HepG2 (cell line): ENCODE measurements around the gene VPS11. TPM values are rescaled to one million over a fixed set of nuclear protein-coding genes. Genes with fewer than 3 reads are reported as not detected.

Experiments
- ASH2L ChIP-seq: fragments of 300-600, 200-600 bp; sonication (generic); IDR thresholded peaks from 2 replicates; pipeline ENCODE4 v1.7.0; 2017; ENCODE audit warnings: low read depth, mild to moderate bottlenecking, moderate library complexity, mixed read lengths, low read length; ENCODE audit not compliant: insufficient read length
- CEBPB ChIP-seq: IDR thresholded peaks from 2 replicates; pipeline ENCODE4 v1.6.1; 2011; ENCODE audit warnings: low read depth, low read length, improper control_type of control experiment, borderline replicate concordance
- CHD4 ChIP-seq: fragments of 200-600 bp; sonication (generic); IDR thresholded peaks from 2 replicates; pipeline ENCODE4 v1.7.0; 2017; ENCODE audit warnings: mild to moderate bottlenecking, low read length, borderline replicate concordance
- ELF3 ChIP-seq: IDR thresholded peaks from 2 replicates; pipeline ENCODE4 v1.6.1; 2016; ENCODE audit warnings: missing genetic modification reagents, missing compliant biosample characterization
- MEIS1 ChIP-seq: sonication (generic); formaldehyde crosslinking; IDR thresholded peaks from 2 replicates; pipeline ENCODE4 v1.9.0; 2021; ENCODE audit warnings: mild to moderate bottlenecking, missing genetic modification reagents, moderate library complexity, borderline replicate concordance
- MIER3 ChIP-seq: IDR thresholded peaks from 2 replicates; pipeline ENCODE4 v1.6.1; 2016; ENCODE audit warnings: missing compliant biosample characterization, borderline replicate concordance
- MXI1 ChIP-seq: IDR thresholded peaks from 3 replicates; pipeline ENCODE4 v1.6.1; 2012; ENCODE audit warnings: low read depth, low read length, inconsistent platforms, borderline replicate concordance
- NBN ChIP-seq: fragments of 450-650 bp; conservative IDR thresholded peaks from 2 replicates; pipeline ENCODE4 v1.6.1; 2017
- PCBP2 ChIP-seq: fragments of 200-400 bp; formaldehyde crosslinking; optimal IDR thresholded peaks from 2 replicates; pipeline ENCODE3; 2018; ENCODE audit warnings: low read length, low read depth; ENCODE audit not compliant: poor library complexity, severe bottlenecking
- PRPF4 ChIP-seq: fragments of 200-400 bp; formaldehyde crosslinking; IDR thresholded peaks from 2 replicates; pipeline ENCODE4 v1.6.1; 2016; ENCODE audit warnings: low read length, low read depth; ENCODE audit not compliant: poor library complexity, severe bottlenecking
- RBM22 ChIP-seq: fragments of 200-400 bp; formaldehyde crosslinking; optimal IDR thresholded peaks from 2 replicates; pipeline ENCODE3; 2017; ENCODE audit warnings: mild to moderate bottlenecking, low read length, moderate library complexity
- SIN3A ChIP-seq: IDR thresholded peaks from 2 replicates; pipeline ENCODE4 v1.6.1; 2011; ENCODE audit warnings: low read depth, mild to moderate bottlenecking, control low read depth, low read length, borderline replicate concordance
- TBL1XR1 ChIP-seq: fragments of 150-350 bp; IDR thresholded peaks from 2 replicates; pipeline ENCODE4 v1.6.1; 2014; ENCODE audit warnings: borderline replicate concordance, low read length; ENCODE audit not compliant: partially characterized antibody
- TBX2 ChIP-seq: sonication (generic); formaldehyde crosslinking; IDR thresholded peaks from 2 replicates; pipeline ENCODE4 v1.5.0; 2020; ENCODE audit warnings: missing genetic modification reagents, mild to moderate bottlenecking, borderline replicate concordance
- ZC3H13 ChIP-seq: sonication (generic); formaldehyde crosslinking; IDR thresholded peaks from 2 replicates; pipeline ENCODE4 v1.8.1; 2023; ENCODE audit warnings: mild to moderate bottlenecking, missing genetic modification reagents, moderate library complexity
- ZNF138 ChIP-seq: sonication (generic); formaldehyde crosslinking; IDR thresholded peaks from 2 replicates; pipeline ENCODE4 v1.5.0; 2020; ENCODE audit warnings: mild to moderate bottlenecking, low read depth, missing genetic modification reagents
- ZNF224 ChIP-seq: sonication (generic); formaldehyde crosslinking; IDR thresholded peaks from 2 replicates; pipeline ENCODE4 v1.5.0; 2020; ENCODE audit warnings: mild to moderate bottlenecking, missing genetic modification reagents
- ZNF234 ChIP-seq: sonication (generic); formaldehyde crosslinking; conservative IDR thresholded peaks from 2 replicates; pipeline ENCODE4 v1.5.1; 2020; ENCODE audit warnings: mild to moderate bottlenecking, missing genetic modification reagents
- ZNF260 ChIP-seq: sonication (generic); formaldehyde crosslinking; IDR thresholded peaks from 2 replicates; pipeline ENCODE4 v1.4.0; 2020; ENCODE audit warnings: missing genetic modification reagents, low read depth, mild to moderate bottlenecking, borderline replicate concordance
- ZNF282 ChIP-seq: fragments of 450-650 bp; IDR thresholded peaks from 2 replicates; pipeline ENCODE4 v1.6.1; 2018; ENCODE audit not compliant: partially characterized antibody
- ZNF468 ChIP-seq: sonication (generic); formaldehyde crosslinking; IDR thresholded peaks from 2 replicates; pipeline ENCODE4 v1.8.0; 2022; ENCODE audit warnings: mild to moderate bottlenecking, moderate library complexity, missing genetic modification reagents
- ZNF792 ChIP-seq: IDR thresholded peaks from 2 replicates; pipeline ENCODE4 v1.6.1; 2016
- ZZZ3 ChIP-seq: sonication (generic); formaldehyde crosslinking; IDR thresholded peaks from 2 replicates; pipeline ENCODE4 v1.4.0; 2020; ENCODE audit warnings: missing genetic modification reagents, mild to moderate bottlenecking, borderline replicate concordance
- polyA plus RNA-seq, 8 experiments: library from polyadenylated mRNA; depleted of rRNA in 3 of 8; stranded (reverse) in 7 of 8; unstranded in 1 of 8; fragments of >200 nt; fragmentation: Illumina TruSeq in 4 of 8; extraction: Trizol in 4 of 8; gene quantifications; 2 replicates each; pipeline versions ENCODE4 v1.2.1 to v1.2.3, GENCODE V29; 2011 to 2016; ENCODE audit warnings: low read depth in 4 of 8, missing spikeins in 1 of 8, mixed read lengths in 1 of 8; ENCODE audit not compliant: insufficient read depth in 1 of 8
- total RNA-seq, 5 experiments: library from RNA; depleted of rRNA; stranded (reverse); fragments of >200 nt; fragmentation: Illumina TruSeq; extraction: Trizol; gene quantifications; 2 replicates each; pipeline ENCODE4 v1.2.3, GENCODE V29; 2016; ENCODE audit warnings: low read depth in 1 of 5
- TF ChIP-seq, protein P1 (sequence below): sonication (generic); formaldehyde crosslinking; IDR thresholded peaks from 2 replicates; pipeline ENCODE4 v1.5.0; 2020; ENCODE audit warnings: mild to moderate bottlenecking, missing genetic modification reagents, borderline replicate concordance

Gene VPS11
- total and polyA plus RNA-seq, 2 of the 13 experiments (the other 11 are each of a cell fraction or from before 2014, with no cell fraction given), result 13.7 to 21.6 TPM

DNA sequence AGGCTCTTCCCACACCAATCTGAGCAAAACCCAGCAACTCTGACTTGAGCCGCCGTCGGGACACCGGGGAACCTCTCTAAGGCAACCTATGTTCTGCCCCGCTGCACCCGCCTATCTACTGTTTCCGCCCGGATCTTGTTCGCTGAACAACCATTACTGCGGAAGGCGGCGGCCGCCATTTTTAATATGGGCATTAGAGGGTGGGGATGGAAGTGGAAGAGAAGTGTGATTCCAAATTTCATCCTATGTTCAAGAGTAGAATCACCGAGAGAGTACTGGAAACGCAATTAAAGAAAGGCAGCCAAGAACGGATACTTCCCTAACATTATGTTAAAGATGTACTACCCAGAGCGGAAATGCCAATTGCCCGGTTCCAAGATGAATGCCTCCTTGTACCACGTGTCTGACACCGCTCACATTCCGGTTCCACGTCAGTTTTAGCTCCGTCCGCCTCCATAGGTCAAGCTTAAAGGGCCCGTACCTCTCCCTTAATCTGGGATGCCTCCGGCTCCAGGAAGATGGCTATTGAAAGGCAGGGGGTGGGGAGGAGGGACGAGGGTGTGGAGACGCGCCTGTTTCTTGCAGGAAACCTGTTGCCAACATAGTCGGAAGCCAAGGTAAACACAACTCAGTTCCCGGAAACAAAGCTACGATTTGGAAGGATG is 34.3 kb downstream of the VPS11 start, which contains the start of gene DPAGT1 (continued):
- TF ChIP-seq NBN, result no peak
- no peak for TF ChIP-seq ZNF260 (CRISPR knock-in tag)
- TF ChIP-seq ZNF234 (CRISPR knock-in tag), result no peak
- no peak for TF ChIP-seq MEIS1 (CRISPR knock-in tag)
- TF ChIP-seq ZNF282, result no peak
- no peak for TF ChIP-seq ZNF224 (CRISPR knock-in tag)
- no peak for TF ChIP-seq PRPF4
- no peak for TF ChIP-seq CHD4
- no peak for TF ChIP-seq TBL1XR1
- TF ChIP-seq ZNF468 (CRISPR knock-in tag), result no peak
- peak; percentile 8; the same call in 1 of the 2 replicates for TF ChIP-seq ELF3 (CRISPR knock-in tag)
- TF ChIP-seq ZNF792, result peak; percentile 40; the same call in 1 of the 2 replicates
- TF ChIP-seq CEBPB, result no peak
- peak; percentile 35; the same call in 1 of the 2 replicates for TF ChIP-seq MIER3 (CRISPR knock-in tag)
- TF ChIP-seq, protein P1, sequence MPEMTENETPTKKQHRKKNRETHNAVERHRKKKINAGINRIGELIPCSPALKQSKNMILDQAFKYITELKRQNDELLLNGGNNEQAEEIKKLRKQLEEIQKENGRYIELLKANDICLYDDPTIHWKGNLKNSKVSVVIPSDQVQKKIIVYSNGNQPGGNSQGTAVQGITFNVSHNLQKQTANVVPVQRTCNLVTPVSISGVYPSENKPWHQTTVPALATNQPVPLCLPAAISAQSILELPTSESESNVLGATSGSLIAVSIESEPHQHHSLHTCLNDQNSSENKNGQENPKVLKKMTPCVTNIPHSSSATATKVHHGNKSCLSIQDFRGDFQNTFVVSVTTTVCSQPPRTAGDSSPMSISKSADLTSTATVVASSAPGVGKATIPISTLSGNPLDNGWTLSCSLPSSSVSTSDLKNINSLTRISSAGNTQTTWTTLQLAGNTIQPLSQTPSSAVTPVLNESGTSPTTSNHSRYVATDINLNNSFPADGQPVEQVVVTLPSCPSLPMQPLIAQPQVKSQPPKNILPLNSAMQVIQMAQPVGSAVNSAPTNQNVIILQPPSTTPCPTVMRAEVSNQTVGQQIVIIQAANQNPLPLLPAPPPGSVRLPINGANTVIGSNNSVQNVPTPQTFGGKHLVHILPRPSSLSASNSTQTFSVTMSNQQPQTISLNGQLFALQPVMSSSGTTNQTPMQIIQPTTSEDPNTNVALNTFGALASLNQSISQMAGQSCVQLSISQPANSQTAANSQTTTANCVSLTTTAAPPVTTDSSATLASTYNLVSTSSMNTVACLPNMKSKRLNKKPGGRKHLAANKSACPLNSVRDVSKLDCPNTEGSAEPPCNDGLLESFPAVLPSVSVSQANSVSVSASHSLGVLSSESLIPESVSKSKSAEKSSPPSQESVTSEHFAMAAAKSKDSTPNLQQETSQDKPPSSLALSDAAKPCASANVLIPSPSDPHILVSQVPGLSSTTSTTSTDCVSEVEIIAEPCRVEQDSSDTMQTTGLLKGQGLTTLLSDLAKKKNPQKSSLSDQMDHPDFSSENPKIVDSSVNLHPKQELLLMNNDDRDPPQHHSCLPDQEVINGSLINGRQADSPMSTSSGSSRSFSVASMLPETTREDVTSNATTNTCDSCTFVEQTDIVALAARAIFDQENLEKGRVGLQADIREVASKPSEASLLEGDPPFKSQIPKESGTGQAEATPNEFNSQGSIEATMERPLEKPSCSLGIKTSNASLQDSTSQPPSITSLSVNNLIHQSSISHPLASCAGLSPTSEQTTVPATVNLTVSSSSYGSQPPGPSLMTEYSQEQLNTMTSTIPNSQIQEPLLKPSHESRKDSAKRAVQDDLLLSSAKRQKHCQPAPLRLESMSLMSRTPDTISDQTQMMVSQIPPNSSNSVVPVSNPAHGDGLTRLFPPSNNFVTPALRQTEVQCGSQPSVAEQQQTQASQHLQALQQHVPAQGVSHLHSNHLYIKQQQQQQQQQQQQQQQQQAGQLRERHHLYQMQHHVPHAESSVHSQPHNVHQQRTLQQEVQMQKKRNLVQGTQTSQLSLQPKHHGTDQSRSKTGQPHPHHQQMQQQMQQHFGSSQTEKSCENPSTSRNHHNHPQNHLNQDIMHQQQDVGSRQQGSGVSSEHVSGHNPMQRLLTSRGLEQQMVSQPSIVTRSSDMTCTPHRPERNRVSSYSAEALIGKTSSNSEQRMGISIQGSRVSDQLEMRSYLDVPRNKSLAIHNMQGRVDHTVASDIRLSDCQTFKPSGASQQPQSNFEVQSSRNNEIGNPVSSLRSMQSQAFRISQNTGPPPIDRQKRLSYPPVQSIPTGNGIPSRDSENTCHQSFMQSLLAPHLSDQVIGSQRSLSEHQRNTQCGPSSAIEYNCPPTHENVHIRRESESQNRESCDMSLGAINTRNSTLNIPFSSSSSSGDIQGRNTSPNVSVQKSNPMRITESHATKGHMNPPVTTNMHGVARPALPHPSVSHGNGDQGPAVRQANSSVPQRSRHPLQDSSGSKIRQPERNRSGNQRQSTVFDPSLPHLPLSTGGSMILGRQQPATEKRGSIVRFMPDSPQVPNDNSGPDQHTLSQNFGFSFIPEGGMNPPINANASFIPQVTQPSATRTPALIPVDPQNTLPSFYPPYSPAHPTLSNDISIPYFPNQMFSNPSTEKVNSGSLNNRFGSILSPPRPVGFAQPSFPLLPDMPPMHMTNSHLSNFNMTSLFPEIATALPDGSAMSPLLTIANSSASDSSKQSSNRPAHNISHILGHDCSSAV (CRISPR knock-in tag), result no peak
- no peak for TF ChIP-seq PCBP2
- peak; percentile 86 for TF ChIP-seq ASH2L
- TF ChIP-seq SIN3A, result peak; percentile 59
- peak; percentile 92; the same call in 2 of the 3 replicates for TF ChIP-seq MXI1
- 0 out of 2 replicates have a peak, but pooled peaks have one; percentile 0 for TF ChIP-seq ZC3H13
- TF ChIP-seq RBM22, result no peak
- peak; percentile 18; the same call in 1 of the 2 replicates for TF ChIP-seq TBX2 (CRISPR knock-in tag)
- TF ChIP-seq ZZZ3 (CRISPR knock-in tag), result 0 out of 2 replicates have a peak, but pooled peaks have one; percentile 18
- no peak for TF ChIP-seq ZNF138 (CRISPR knock-in tag)
